K562 (cell line): ENCODE results near the gene SCT. TPM values are rescaled to one million over a fixed set of nuclear protein-coding genes. Genes with fewer than 3 reads are reported as not detected.

Source experiments
- DDX20 ChIP-seq: fragments of 450-650 bp; IDR thresholded peaks from 2 replicates; pipeline ENCODE4 v1.6.1; 2016; ENCODE audit warnings: missing genetic modification characterization, low read depth, mild to moderate bottlenecking, missing compliant biosample characterization, moderate library complexity
- polyA plus RNA-seq, 8 experiments: library from polyadenylated mRNA; depleted of rRNA in 4 of 8; stranded (reverse) in 5 of 8; unstranded in 3 of 8; fragments of >200 nt; fragmentation: Nextera tagmentation in 2 of 8; fragmentation: Illumina TruSeq in 1 of 8; extraction: Ambion mirVana in 2 of 8; extraction: Trizol in 1 of 8; gene quantifications; 2 replicates each; pipeline versions ENCODE4 v1.2.1 to v1.2.3, GENCODE V29; 2011 to 2014; ENCODE audit warnings: inconsistent platforms in 1 of 8, missing spikeins in 1 of 8
- total RNA-seq, 7 experiments: library from RNA; depleted of rRNA in 6 of 7; stranded (reverse); fragments of >200 nt in 6 of 7; fragmentation: Illumina TruSeq in 2 of 7; extraction: Trizol in 2 of 7; gene quantifications; 2 replicates each; pipeline versions ENCODE4 v1.2.1 to v1.2.3, GENCODE V29; 2011 to 2021; ENCODE audit warnings: low replicate concordance in 1 of 7
- TF ChIP-seq, protein P1 (sequence below): fragments of 450-650 bp; IDR thresholded peaks from 2 replicates; pipeline ENCODE4 v1.6.1; 2016; ENCODE audit warnings: mild to moderate bottlenecking, moderate library complexity
- TF ChIP-seq, protein P2 (sequence below): fragments of 250-450 bp; sonication (Bioruptor Pico); IDR thresholded peaks from 2 replicates; pipeline ENCODE4 v1.8.0; 2022; ENCODE audit warnings: moderate library complexity, mild to moderate bottlenecking, inconsistent platforms

SCT gene
- total and polyA plus RNA-seq, 9 of the 15 experiments (the other 6 are each of a cell fraction or from before 2014, with no cell fraction given), result not detected

DNA sequence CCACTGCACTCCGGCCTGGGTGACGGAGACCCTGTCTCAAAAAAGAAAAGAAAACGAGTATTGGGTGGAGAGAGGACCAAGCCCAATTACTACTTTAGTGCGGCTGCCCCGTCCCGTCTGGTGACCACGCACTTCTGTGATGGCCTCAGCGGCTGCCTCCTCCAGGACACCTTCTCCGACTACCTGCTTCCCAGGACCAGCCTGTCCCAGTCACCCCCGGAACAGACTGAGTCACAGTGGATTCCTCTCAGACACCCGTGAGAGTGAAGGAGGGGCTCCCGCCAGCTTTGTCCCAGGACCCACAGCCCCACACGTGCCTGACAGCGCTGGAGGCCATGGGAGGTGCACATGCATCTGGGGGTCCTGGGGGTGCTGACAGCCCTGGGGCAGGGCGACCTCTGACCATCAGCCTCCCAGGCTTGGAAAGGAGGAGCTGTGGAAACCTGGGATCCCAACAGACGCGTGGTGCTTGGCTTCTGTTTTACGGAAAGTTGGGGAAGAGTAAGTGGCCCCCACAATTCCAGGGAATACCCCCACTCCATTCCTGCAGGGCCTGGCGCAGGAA, 14.9 kb upstream of the SCT start (continued):
- TF ChIP-seq, protein P1, sequence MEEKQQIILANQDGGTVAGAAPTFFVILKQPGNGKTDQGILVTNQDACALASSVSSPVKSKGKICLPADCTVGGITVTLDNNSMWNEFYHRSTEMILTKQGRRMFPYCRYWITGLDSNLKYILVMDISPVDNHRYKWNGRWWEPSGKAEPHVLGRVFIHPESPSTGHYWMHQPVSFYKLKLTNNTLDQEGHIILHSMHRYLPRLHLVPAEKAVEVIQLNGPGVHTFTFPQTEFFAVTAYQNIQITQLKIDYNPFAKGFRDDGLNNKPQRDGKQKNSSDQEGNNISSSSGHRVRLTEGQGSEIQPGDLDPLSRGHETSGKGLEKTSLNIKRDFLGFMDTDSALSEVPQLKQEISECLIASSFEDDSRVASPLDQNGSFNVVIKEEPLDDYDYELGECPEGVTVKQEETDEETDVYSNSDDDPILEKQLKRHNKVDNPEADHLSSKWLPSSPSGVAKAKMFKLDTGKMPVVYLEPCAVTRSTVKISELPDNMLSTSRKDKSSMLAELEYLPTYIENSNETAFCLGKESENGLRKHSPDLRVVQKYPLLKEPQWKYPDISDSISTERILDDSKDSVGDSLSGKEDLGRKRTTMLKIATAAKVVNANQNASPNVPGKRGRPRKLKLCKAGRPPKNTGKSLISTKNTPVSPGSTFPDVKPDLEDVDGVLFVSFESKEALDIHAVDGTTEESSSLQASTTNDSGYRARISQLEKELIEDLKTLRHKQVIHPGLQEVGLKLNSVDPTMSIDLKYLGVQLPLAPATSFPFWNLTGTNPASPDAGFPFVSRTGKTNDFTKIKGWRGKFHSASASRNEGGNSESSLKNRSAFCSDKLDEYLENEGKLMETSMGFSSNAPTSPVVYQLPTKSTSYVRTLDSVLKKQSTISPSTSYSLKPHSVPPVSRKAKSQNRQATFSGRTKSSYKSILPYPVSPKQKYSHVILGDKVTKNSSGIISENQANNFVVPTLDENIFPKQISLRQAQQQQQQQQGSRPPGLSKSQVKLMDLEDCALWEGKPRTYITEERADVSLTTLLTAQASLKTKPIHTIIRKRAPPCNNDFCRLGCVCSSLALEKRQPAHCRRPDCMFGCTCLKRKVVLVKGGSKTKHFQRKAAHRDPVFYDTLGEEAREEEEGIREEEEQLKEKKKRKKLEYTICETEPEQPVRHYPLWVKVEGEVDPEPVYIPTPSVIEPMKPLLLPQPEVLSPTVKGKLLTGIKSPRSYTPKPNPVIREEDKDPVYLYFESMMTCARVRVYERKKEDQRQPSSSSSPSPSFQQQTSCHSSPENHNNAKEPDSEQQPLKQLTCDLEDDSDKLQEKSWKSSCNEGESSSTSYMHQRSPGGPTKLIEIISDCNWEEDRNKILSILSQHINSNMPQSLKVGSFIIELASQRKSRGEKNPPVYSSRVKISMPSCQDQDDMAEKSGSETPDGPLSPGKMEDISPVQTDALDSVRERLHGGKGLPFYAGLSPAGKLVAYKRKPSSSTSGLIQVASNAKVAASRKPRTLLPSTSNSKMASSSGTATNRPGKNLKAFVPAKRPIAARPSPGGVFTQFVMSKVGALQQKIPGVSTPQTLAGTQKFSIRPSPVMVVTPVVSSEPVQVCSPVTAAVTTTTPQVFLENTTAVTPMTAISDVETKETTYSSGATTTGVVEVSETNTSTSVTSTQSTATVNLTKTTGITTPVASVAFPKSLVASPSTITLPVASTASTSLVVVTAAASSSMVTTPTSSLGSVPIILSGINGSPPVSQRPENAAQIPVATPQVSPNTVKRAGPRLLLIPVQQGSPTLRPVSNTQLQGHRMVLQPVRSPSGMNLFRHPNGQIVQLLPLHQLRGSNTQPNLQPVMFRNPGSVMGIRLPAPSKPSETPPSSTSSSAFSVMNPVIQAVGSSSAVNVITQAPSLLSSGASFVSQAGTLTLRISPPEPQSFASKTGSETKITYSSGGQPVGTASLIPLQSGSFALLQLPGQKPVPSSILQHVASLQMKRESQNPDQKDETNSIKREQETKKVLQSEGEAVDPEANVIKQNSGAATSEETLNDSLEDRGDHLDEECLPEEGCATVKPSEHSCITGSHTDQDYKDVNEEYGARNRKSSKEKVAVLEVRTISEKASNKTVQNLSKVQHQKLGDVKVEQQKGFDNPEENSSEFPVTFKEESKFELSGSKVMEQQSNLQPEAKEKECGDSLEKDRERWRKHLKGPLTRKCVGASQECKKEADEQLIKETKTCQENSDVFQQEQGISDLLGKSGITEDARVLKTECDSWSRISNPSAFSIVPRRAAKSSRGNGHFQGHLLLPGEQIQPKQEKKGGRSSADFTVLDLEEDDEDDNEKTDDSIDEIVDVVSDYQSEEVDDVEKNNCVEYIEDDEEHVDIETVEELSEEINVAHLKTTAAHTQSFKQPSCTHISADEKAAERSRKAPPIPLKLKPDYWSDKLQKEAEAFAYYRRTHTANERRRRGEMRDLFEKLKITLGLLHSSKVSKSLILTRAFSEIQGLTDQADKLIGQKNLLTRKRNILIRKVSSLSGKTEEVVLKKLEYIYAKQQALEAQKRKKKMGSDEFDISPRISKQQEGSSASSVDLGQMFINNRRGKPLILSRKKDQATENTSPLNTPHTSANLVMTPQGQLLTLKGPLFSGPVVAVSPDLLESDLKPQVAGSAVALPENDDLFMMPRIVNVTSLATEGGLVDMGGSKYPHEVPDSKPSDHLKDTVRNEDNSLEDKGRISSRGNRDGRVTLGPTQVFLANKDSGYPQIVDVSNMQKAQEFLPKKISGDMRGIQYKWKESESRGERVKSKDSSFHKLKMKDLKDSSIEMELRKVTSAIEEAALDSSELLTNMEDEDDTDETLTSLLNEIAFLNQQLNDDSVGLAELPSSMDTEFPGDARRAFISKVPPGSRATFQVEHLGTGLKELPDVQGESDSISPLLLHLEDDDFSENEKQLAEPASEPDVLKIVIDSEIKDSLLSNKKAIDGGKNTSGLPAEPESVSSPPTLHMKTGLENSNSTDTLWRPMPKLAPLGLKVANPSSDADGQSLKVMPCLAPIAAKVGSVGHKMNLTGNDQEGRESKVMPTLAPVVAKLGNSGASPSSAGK, result no peak
- no peak for TF ChIP-seq DDX20 (tag)
- TF ChIP-seq, protein P2, sequence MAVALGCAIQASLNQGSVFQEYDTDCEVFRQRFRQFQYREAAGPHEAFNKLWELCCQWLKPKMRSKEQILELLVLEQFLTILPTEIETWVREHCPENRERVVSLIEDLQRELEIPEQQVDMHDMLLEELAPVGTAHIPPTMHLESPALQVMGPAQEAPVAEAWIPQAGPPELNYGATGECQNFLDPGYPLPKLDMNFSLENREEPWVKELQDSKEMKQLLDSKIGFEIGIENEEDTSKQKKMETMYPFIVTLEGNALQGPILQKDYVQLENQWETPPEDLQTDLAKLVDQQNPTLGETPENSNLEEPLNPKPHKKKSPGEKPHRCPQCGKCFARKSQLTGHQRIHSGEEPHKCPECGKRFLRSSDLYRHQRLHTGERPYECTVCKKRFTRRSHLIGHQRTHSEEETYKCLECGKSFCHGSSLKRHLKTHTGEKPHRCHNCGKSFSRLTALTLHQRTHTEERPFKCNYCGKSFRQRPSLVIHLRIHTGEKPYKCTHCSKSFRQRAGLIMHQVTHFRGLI (CRISPR knock-in tag), result no peak
